Mesenchymal stem cell (in vitro differentiated cells and primary cell): ENCODE measurements around the gene TMEM11.

Source experiments
- DNase-seq: peaks from one replicate; pipeline ENCODE4 v3.0.0-alpha.2; 2013
- H2AFZ ChIP-seq: one replicate; pipeline ENCODE4 v1.6.1; 2013; ENCODE audit warnings: low read depth, mild to moderate bottlenecking, control low read depth, inconsistent platforms, low read length, moderate library complexity
- H2AK5ac ChIP-seq: 2 replicates; pipeline ENCODE4 v1.6.1; 2013; ENCODE audit warnings: low read length, moderate library complexity, mild to moderate bottlenecking, inconsistent platforms; ENCODE audit not compliant: severe bottlenecking
- H2BK120ac ChIP-seq: one replicate; pipeline ENCODE4 v1.6.1; 2013; ENCODE audit warnings: low read depth, mild to moderate bottlenecking, inconsistent platforms, low read length, moderate library complexity
- H2BK12ac ChIP-seq, 2 experiments: one replicate each; pipeline ENCODE4 v1.6.1; 2013; ENCODE audit warnings: inconsistent platforms in 2 of 2, low read length in 2 of 2, mild to moderate bottlenecking in 2 of 2, moderate library complexity in 2 of 2, control low read depth in 1 of 2
- H2BK15ac ChIP-seq: one replicate; pipeline ENCODE4 v1.6.1; 2013; ENCODE audit warnings: mild to moderate bottlenecking, low read depth, inconsistent platforms; ENCODE audit not compliant: poor library complexity, severe bottlenecking
- H2BK5ac ChIP-seq: 2 replicates; pipeline ENCODE4 v1.6.1; 2013; ENCODE audit warnings: low read depth, mild to moderate bottlenecking, low read length, control low read depth, inconsistent platforms; ENCODE audit not compliant: poor library complexity, severe bottlenecking
- H3K14ac ChIP-seq, 2 experiments: one replicate each; pipeline ENCODE4 v1.6.1; 2013; ENCODE audit warnings: inconsistent platforms in 2 of 2, low read length in 2 of 2, control low read depth in 1 of 2, mild to moderate bottlenecking in 1 of 2, moderate library complexity in 1 of 2
- H3K18ac ChIP-seq, 2 experiments: one replicate each; pipeline ENCODE4 v1.6.1; 2013; ENCODE audit warnings: inconsistent platforms in 2 of 2, low read length in 2 of 2, control low read depth in 1 of 2, low read depth in 1 of 2, mild to moderate bottlenecking in 1 of 2
- H3K23ac ChIP-seq, 2 experiments: one replicate each; pipeline ENCODE4 v1.6.1; 2013; ENCODE audit warnings: inconsistent platforms in 2 of 2, low read length in 2 of 2, mild to moderate bottlenecking in 2 of 2, moderate library complexity in 2 of 2, control low read depth in 1 of 2
- H3K27ac ChIP-seq: 2 replicates; pipeline ENCODE4 v1.5.1; 2013; ENCODE audit warnings: mild to moderate bottlenecking, moderate library complexity, low read length, control low read depth, inconsistent platforms; ENCODE audit not compliant: poor library complexity, severe bottlenecking
- H3K27me3 ChIP-seq, 2 experiments: 2 replicates each; pipeline versions ENCODE4 v1.6.1 to v1.7.0; 2013; ENCODE audit warnings: low read length in 2 of 2, mild to moderate bottlenecking in 2 of 2, moderate library complexity in 2 of 2, control low read depth in 1 of 2, inconsistent platforms in 1 of 2; ENCODE audit not compliant: control insufficient read depth in 1 of 2, insufficient read depth in 1 of 2
- H3K36me3 ChIP-seq, 2 experiments: 2 replicates each; pipeline versions ENCODE4 v1.6.1 to v1.7.0; 2013; ENCODE audit warnings: low read length in 2 of 2, control low read depth in 1 of 2, inconsistent platforms in 1 of 2, low read depth in 1 of 2, mild to moderate bottlenecking in 1 of 2; ENCODE audit not compliant: insufficient read depth in 2 of 2, control insufficient read depth in 1 of 2
- H3K4ac ChIP-seq, 2 experiments: one replicate each; pipeline ENCODE4 v1.6.1; 2013; ENCODE audit warnings: inconsistent platforms in 2 of 2, low read length in 2 of 2, mild to moderate bottlenecking in 2 of 2, moderate library complexity in 2 of 2, control low read depth in 1 of 2, low read depth in 1 of 2
- H3K4me1 ChIP-seq: 2 replicates; pipeline ENCODE4 v1.6.1; 2013; ENCODE audit warnings: low read depth, low read length, control low read depth; ENCODE audit not compliant: control insufficient read depth, insufficient read depth
- H3K4me2 ChIP-seq: 2 replicates; pipeline ENCODE4 v1.6.1; 2013; ENCODE audit warnings: low read length, mild to moderate bottlenecking, inconsistent platforms; ENCODE audit not compliant: poor library complexity, severe bottlenecking
- H3K4me3 ChIP-seq, 2 experiments: 2 replicates each; pipeline versions ENCODE4 v1.5.1 to v1.7.0; 2013; ENCODE audit warnings: low read length in 2 of 2, mild to moderate bottlenecking in 2 of 2, control low read depth in 1 of 2, low read depth in 1 of 2; ENCODE audit not compliant: insufficient read depth in 1 of 2
- H3K79me1 ChIP-seq: replicated peaks from 2 replicates; pipeline ENCODE4 v1.6.1; 2013; ENCODE audit warnings: mild to moderate bottlenecking, control low read depth, low read length, inconsistent platforms; ENCODE audit not compliant: poor library complexity, severe bottlenecking
- H3K9ac ChIP-seq: 2 replicates; pipeline ENCODE4 v1.7.0; 2013; ENCODE audit warnings: mild to moderate bottlenecking, low read length, moderate library complexity
- H3K9me3 ChIP-seq: 2 replicates; pipeline ENCODE4 v1.7.0; 2013; ENCODE audit warnings: mild to moderate bottlenecking, low read length; ENCODE audit not compliant: control insufficient read depth
- H4K8ac ChIP-seq: one replicate; pipeline ENCODE4 v1.6.1; 2013; ENCODE audit warnings: inconsistent platforms, mild to moderate bottlenecking, low read length, moderate library complexity
- H4K91ac ChIP-seq: one replicate; pipeline ENCODE4 v1.6.1; 2013; ENCODE audit warnings: mild to moderate bottlenecking, low read length, inconsistent platforms
- WGBS: methylation state at CpG from one replicate; pipeline ENCODE4 v1.1.7; 2013; ENCODE audit warnings: mixed read lengths; 5-methylcytosine and 5-hydroxymethylcytosine counted together

Gene TMEM11

GRCh38 chr17:21232033-21232749 lies 18.2 kb upstream of the TMEM11 start:
- Histone ChIP-seq H3K9ac (no peak overlapping the region), H2AK5ac (no peak overlapping the region), H3K4me2 (no peak overlapping the region), H3K27ac (no peak overlapping the region), H2BK120ac (no peak overlapping the region), H2BK15ac (no peak overlapping the region), H3K4ac (no peak overlapping the region), H4K8ac (no peak overlapping the region), H3K9me3 (peaks cover 4% of the 10 kb centered on the region), H2AFZ (no peak overlapping the region), H3K23ac (no peak overlapping the region), H3K14ac (no peak overlapping the region), H3K79me1 (no peaks in the 10 kb centered on the region), H3K36me3 (no peaks in the 10 kb centered on the region), H3K4me1 (peaks cover 2% of the 10 kb centered on the region), H3K27me3 (peaks cover 0 to 14% of the 10 kb centered on the region in 2 experiments), H3K18ac (no peak overlapping the region), H2BK5ac (no peak overlapping the region), H3K4me3 (no peak overlapping the region), H2BK12ac (no peak overlapping the region), H4K91ac (no peak overlapping the region)
- WGBS: 89% methylated on average over 4 of the region's 4 CpGs
- DNase-seq: no peak

- no peak overlapping the region for H3K4me2 ChIP-seq
- no peak overlapping the region for H2BK5ac ChIP-seq
- H3K18ac ChIP-seq: no peak overlapping the region
- no peak overlapping the region for H2BK120ac ChIP-seq
- no peak for DNase-seq
- no peak overlapping the region for H3K27ac ChIP-seq
- no peak overlapping the region for H3K4me3 ChIP-seq
- H3K27me3 ChIP-seq: peaks cover 0 to 8% of the 10 kb centered on the region in 2 experiments
- H2AFZ ChIP-seq: no peak overlapping the region
- no peak overlapping the region for H3K14ac ChIP-seq
- H3K4ac ChIP-seq: no peak overlapping the region
- no peak overlapping the region for H2AK5ac ChIP-seq
- no peak overlapping the region for H3K23ac ChIP-seq
- H3K4me1 ChIP-seq: peaks cover 2% of the 10 kb centered on the region
- H2BK12ac ChIP-seq: no peak overlapping the region
- H4K91ac ChIP-seq: no peak overlapping the region
- no peaks in the 10 kb centered on the region for H3K79me1 ChIP-seq
- peaks cover 4% of the 10 kb centered on the region for H3K9me3 ChIP-seq
- H4K8ac ChIP-seq: no peak overlapping the region
- WGBS: 87% methylated on average over 6 of the region's 6 CpGs
- H2BK15ac ChIP-seq: no peak overlapping the region
- H3K36me3 ChIP-seq: no peaks in the 10 kb centered on the region
- no peak overlapping the region for H3K9ac ChIP-seq
These were observed 17.6 kb upstream of the TMEM11 start for GRCh38 chr17:21231533-21231932.

DNA sequence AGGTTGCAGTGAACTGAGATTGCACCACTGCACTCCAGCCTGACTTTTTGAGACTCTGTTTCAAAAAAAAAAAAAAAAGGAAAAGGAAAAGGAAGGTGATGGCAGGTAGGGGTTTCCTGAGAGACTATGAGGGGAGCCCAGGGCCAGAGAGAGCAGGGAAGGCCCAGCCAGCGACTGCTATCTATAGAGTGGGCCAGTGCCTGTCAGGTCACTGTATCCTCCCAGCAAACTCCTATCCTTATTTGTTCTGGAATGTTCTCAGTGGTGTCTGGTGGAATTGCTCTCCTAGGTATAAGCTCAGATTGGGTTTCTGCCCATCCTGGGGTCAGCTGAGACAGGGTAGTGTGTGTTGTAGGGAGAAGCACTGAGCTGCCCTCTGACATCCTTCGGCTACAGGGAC lies 14.9 kb upstream of the TMEM11 start:
- no peak overlapping the region for H3K27ac ChIP-seq

GRCh38 chr17:21228111-21228510 lies 14.2 kb upstream of the TMEM11 start:
- H2AK5ac ChIP-seq: no peak overlapping the region
- H3K27me3 ChIP-seq: no peaks in the 10 kb centered on the region
- H3K4me1 ChIP-seq: peaks cover 2% of the 10 kb centered on the region
- H3K4me2 ChIP-seq: no peak overlapping the region
- H4K8ac ChIP-seq: no peak overlapping the region
- peaks cover 4% of the 10 kb centered on the region for H3K9me3 ChIP-seq
- no peak overlapping the region for H2AFZ ChIP-seq
- WGBS: 91% methylated on average over 4 of the region's 4 CpGs
- no peak overlapping the region for H2BK5ac ChIP-seq
- H3K14ac ChIP-seq: no peak overlapping the region
- peaks cover 1 to 6% of the 10 kb centered on the region in 2 experiments for H3K36me3 ChIP-seq
- H3K4me3 ChIP-seq: no peak overlapping the region
- no peak overlapping the region for H3K23ac ChIP-seq
- H3K27ac ChIP-seq: no peak overlapping the region
- H2BK12ac ChIP-seq: no peak overlapping the region
- no peak for DNase-seq
- H4K91ac ChIP-seq: no peak overlapping the region
- H3K4ac ChIP-seq: no peak overlapping the region
- H2BK15ac ChIP-seq: no peak overlapping the region
- no peak overlapping the region for H3K18ac ChIP-seq
- H2BK120ac ChIP-seq: no peak overlapping the region
- H3K79me1 ChIP-seq: peaks cover 3% of the 10 kb centered on the region
- no peak overlapping the region for H3K9ac ChIP-seq

More for the DNA sequence above, 14.9 kb upstream of the TMEM11 start:
- H2AFZ ChIP-seq: no peak overlapping the region
- DNase-seq: no peak
- H3K18ac ChIP-seq: no peak overlapping the region
- no peak overlapping the region for H3K4me3 ChIP-seq
- no peak overlapping the region for H4K8ac ChIP-seq
- no peak overlapping the region for H2AK5ac ChIP-seq
- no peak overlapping the region for H2BK5ac ChIP-seq
- H3K9ac ChIP-seq: no peak overlapping the region
- peaks cover 2% of the 10 kb centered on the region for H3K4me1 ChIP-seq
- H2BK15ac ChIP-seq: no peak overlapping the region
- WGBS: 88% methylated on average over 1 of the region's 2 CpGs
- H2BK12ac ChIP-seq: no peak overlapping the region
- no peaks in the 10 kb centered on the region for H3K36me3 ChIP-seq
- no peaks in the 10 kb centered on the region for H3K79me1 ChIP-seq
- peaks cover 4% of the 10 kb centered on the region for H3K9me3 ChIP-seq
- H3K4me2 ChIP-seq: no peak overlapping the region
- H4K91ac ChIP-seq: no peak overlapping the region
- no peaks in the 10 kb centered on the region for H3K27me3 ChIP-seq
- H3K4ac ChIP-seq: no peak overlapping the region
- H2BK120ac ChIP-seq: no peak overlapping the region
- H3K14ac ChIP-seq: no peak overlapping the region
- H3K23ac ChIP-seq: no peak overlapping the region
